CD4-positive, alpha-beta T cell treated with Interleukin-17A for 1 hour (primary cell): ENCODE measurements around the gene DYNLT2.

Experiments
- DNase-seq: peaks from one replicate; pipeline ENCODE4 v3.0.0-alpha.2; 2020

DYNLT2 gene

GRCh38 chr6:169692516-169692915 is 58.9 kb downstream of the DYNLT2 start:
- no peak for DNase-seq

GRCh38 chr6:169691260-169691659 is 60.1 kb downstream of the DYNLT2 start:
- no peak for DNase-seq
